ENCODE measurements around the gene EFCAB11. TPM values are rescaled to one million over a fixed set of nuclear protein-coding genes. Genes with fewer than 3 reads are reported as not detected.

The EFCAB11 gene
- total RNA-seq (2014; rRNA removed; shearing (Covaris generic)): 5.6 and 17.6 TPM in 2 replicates

GRCh38 chr14:89954070-89955021 is at the start of gene EFCAB11:
TSS of gene EFCAB11 (minus strand) at chr14:89954730. CDS start at chr14:89954660, 70 bp downstream.
- peak; percentile 99 for DNase-seq (ENCODE audit: low spot score)
- in situ Hi-C loops (cut with HindIII; ENCODE audit: low sequenced_read_pairs): no loop called here

GRCh38 chr14:90003526-90004307 is 49.2 kb upstream of the EFCAB11 start:
- in situ Hi-C loops (cut with HindIII; ENCODE audit: low sequenced_read_pairs): no loop called here
- no peak for DNase-seq (ENCODE audit: low spot score)

GRCh38 chr14:90000935-90001334 is 46.4 kb upstream of the EFCAB11 start:
- in situ Hi-C loops (cut with HindIII; ENCODE audit: low sequenced_read_pairs): no loop called here
- no peak for DNase-seq (ENCODE audit: low spot score)

- DNase-seq (ENCODE audit: low spot score): no peak
- in situ Hi-C loops (cut with HindIII; ENCODE audit: low sequenced_read_pairs): no loop called here
These were observed 42.4 kb upstream of the EFCAB11 start for GRCh38 chr14:89996963-89997362.

GRCh38 chr14:89992273-89992672 is 37.7 kb upstream of the EFCAB11 start:
- in situ Hi-C loops (cut with HindIII; ENCODE audit: low sequenced_read_pairs): no loop called here
- no peak for DNase-seq (ENCODE audit: low spot score)

- in situ Hi-C loops (cut with HindIII; ENCODE audit: low sequenced_read_pairs): no loop called here
- no peak for DNase-seq (ENCODE audit: low spot score)
These were observed 36.2 kb upstream of the EFCAB11 start for GRCh38 chr14:89990623-89991275.

GRCh38 chr14:89990218-89990617 is 35.7 kb upstream of the EFCAB11 start:
- in situ Hi-C loops (cut with HindIII; ENCODE audit: low sequenced_read_pairs): no loop called here
- DNase-seq (ENCODE audit: low spot score): no peak

- DNase-seq (ENCODE audit: low spot score): no peak
- in situ Hi-C loops (cut with HindIII; ENCODE audit: low sequenced_read_pairs): no loop called here
These were observed 34.3 kb upstream of the EFCAB11 start for GRCh38 chr14:89988787-89989186.

GRCh38 chr14:89987161-89987475 is 32.6 kb upstream of the EFCAB11 start:
- no peak for DNase-seq (ENCODE audit: low spot score)
- in situ Hi-C loops (cut with HindIII; ENCODE audit: low sequenced_read_pairs): no loop called here

- no peak for DNase-seq (ENCODE audit: low spot score)
- in situ Hi-C loops (cut with HindIII; ENCODE audit: low sequenced_read_pairs): no loop called here
These were observed 32.1 kb upstream of the EFCAB11 start for GRCh38 chr14:89986462-89987160.

GRCh38 chr14:89983375-89983774 is 28.8 kb upstream of the EFCAB11 start:
- no peak for DNase-seq (ENCODE audit: low spot score)
- in situ Hi-C loops (cut with HindIII; ENCODE audit: low sequenced_read_pairs): no loop called here

- in situ Hi-C loops (cut with HindIII; ENCODE audit: low sequenced_read_pairs): no loop called here
- no peak for DNase-seq (ENCODE audit: low spot score)
These were observed 24.1 kb upstream of the EFCAB11 start for GRCh38 chr14:89978656-89979055.

- DNase-seq (ENCODE audit: low spot score): no peak
- in situ Hi-C loops (cut with HindIII; ENCODE audit: low sequenced_read_pairs): no loop called here
These were observed 23.1 kb upstream of the EFCAB11 start for GRCh38 chr14:89977668-89978067.

- in situ Hi-C loops (cut with HindIII; ENCODE audit: low sequenced_read_pairs): no loop called here
- DNase-seq (ENCODE audit: low spot score): peak; percentile 89
These were observed 18.8 kb upstream of the EFCAB11 start for GRCh38 chr14:89973234-89973823.

GRCh38 chr14:89965839-89966238 is 11.3 kb upstream of the EFCAB11 start:
- in situ Hi-C loops (cut with HindIII; ENCODE audit: low sequenced_read_pairs): no loop called here
- DNase-seq (ENCODE audit: low spot score): no peak

- in situ Hi-C loops (cut with HindIII; ENCODE audit: low sequenced_read_pairs): no loop called here
These were observed 8.9 kb upstream of the EFCAB11 start for GRCh38 chr14:89963288-89963978.

GRCh38 chr14:89960914-89961313 is 6.4 kb upstream of the EFCAB11 start:
- in situ Hi-C loops (cut with HindIII; ENCODE audit: low sequenced_read_pairs): no loop called here

More at GRCh38 chr14:89963288-89963978, 8.9 kb upstream of the EFCAB11 start:
- no peak for DNase-seq (ENCODE audit: low spot score)

GRCh38 chr14:89959853-89960445 is 5.4 kb upstream of the EFCAB11 start:
- in situ Hi-C loops (cut with HindIII; ENCODE audit: low sequenced_read_pairs): no loop called here
- DNase-seq (ENCODE audit: low spot score): no peak

More at GRCh38 chr14:89960914-89961313, 6.4 kb upstream of the EFCAB11 start:
- DNase-seq (ENCODE audit: low spot score): no peak
